NCI-H146 (cell line): ENCODE results near the gene RAPGEF4.
A peak's percentile ranks its signal among the peaks of the same experiment; 100 is the strongest.
"Not testable (repeated sequence)": the region's sequence is repeated elsewhere in the genome, so short reads cannot be mapped to it uniquely, and the experiment has no call there.

Experiments used
- DNase-seq: peaks from one replicate; lab custom pipeline; 2025; lab: John Stamatoyannopoulos, UW

Gene RAPGEF4

GRCh38 chr2:172774302-172774701 lies 38.7 kb downstream of the RAPGEF4 start:
- DNase-seq = no peak

- no peak for DNase-seq
Measured at GRCh38 chr2:172775319-172775718, 39.7 kb downstream of the RAPGEF4 start.

- DNase-seq = no peak
Measured at GRCh38 chr2:172777431-172777830, 41.8 kb downstream of the RAPGEF4 start.

GRCh38 chr2:172782506-172783164 lies 47.0 kb downstream of the RAPGEF4 start:
- no peak for DNase-seq

GRCh38 chr2:172783165-172783898 lies 47.7 kb downstream of the RAPGEF4 start:
- DNase-seq = no peak

GRCh38 chr2:172788871-172789270 lies 53.2 kb downstream of the RAPGEF4 start:
- no peak for DNase-seq

- no peak for DNase-seq
Measured at GRCh38 chr2:172790404-172790803, 54.8 kb downstream of the RAPGEF4 start.

- no peak for DNase-seq
Measured at GRCh38 chr2:172791953-172792352, 56.3 kb downstream of the RAPGEF4 start.

GRCh38 chr2:172792711-172793110 lies 57.1 kb downstream of the RAPGEF4 start:
- DNase-seq = no peak

- DNase-seq = not testable (repeated sequence)
Measured at GRCh38 chr2:172803308-172803707, 67.7 kb downstream of the RAPGEF4 start.

- no peak for DNase-seq
Measured at GRCh38 chr2:172804423-172804822, 68.8 kb downstream of the RAPGEF4 start.

- DNase-seq = peak; percentile 35
Measured at GRCh38 chr2:172806493-172806892, 70.8 kb downstream of the RAPGEF4 start.

- DNase-seq = no peak
Measured at GRCh38 chr2:172806996-172807395, 71.4 kb downstream of the RAPGEF4 start.

- DNase-seq = no peak
Measured at GRCh38 chr2:172808156-172808555, 72.5 kb downstream of the RAPGEF4 start.

GRCh38 chr2:172811027-172811426 lies 75.4 kb downstream of the RAPGEF4 start:
- DNase-seq = no peak

- DNase-seq = no peak
Measured at GRCh38 chr2:172812158-172812744, 76.6 kb downstream of the RAPGEF4 start.

- DNase-seq = no peak
Measured at GRCh38 chr2:172813314-172813888, 77.8 kb downstream of the RAPGEF4 start.

- no peak for DNase-seq
Measured at GRCh38 chr2:172817411-172817810, 81.8 kb downstream of the RAPGEF4 start.

GRCh38 chr2:172819943-172820342 lies 84.3 kb downstream of the RAPGEF4 start:
- no peak for DNase-seq

GRCh38 chr2:172821370-172822338 lies 86.0 kb downstream of the RAPGEF4 start:
- no peak for DNase-seq

GRCh38 chr2:172822585-172822984 lies 86.9 kb downstream of the RAPGEF4 start:
- DNase-seq = no peak
